Caco-2 (cell line): ENCODE measurements around the gene AIFM3. TPM values are rescaled to one million over a fixed set of nuclear protein-coding genes. Genes with fewer than 3 reads are reported as not detected.

Experiments
- BruUV-seq: library from RNA; stranded (reverse); fragments of 400-500 nt; replicated peaks from 2 replicates; lab custom pipeline; 2021; lab: Mats Ljungman, UMichigan
- CTCF ChIA-PET: fragments of 300-600 bp; sonication (Branson Sonifier 250); formaldehyde crosslinking; loops from one replicate; lab custom pipeline; 2022; ENCODE audit warnings: antibody characterized with exemption; lab: Charles Lee
- POLR2A ChIA-PET: fragments of 300-600 bp; sonication (Branson Sonifier 250); formaldehyde crosslinking; loops from one replicate; lab custom pipeline; 2022; ENCODE audit warnings: antibody characterized with exemption; lab: Charles Lee
- DNase-seq, 2 experiments: peaks; one replicate each; pipeline versions ENCODE4 v3.0.0 to v3.0.0-alpha.2; 2020 to 2022
- H3K27me3 ChIP-seq: replicated peaks from 2 replicates; pipeline ENCODE4 v1.6.0; 2011; ENCODE audit warnings: low read length; ENCODE audit not compliant: control insufficient read depth, insufficient read depth
- H3K36me3 ChIP-seq: 2 replicates; pipeline ENCODE4 v1.5.1; 2011; ENCODE audit warnings: low read length; ENCODE audit not compliant: control insufficient read depth, insufficient read depth
- H3K4me1 ChIP-seq: fragments of 250-450 bp; sonication (Bioruptor Pico); 2 replicates; pipeline ENCODE4 v1.5.1; 2020; ENCODE audit warnings: mild to moderate bottlenecking
- H3K4me3 ChIP-seq: 2 replicates; pipeline ENCODE4 v1.5.1; 2011; ENCODE audit warnings: low read depth, mild to moderate bottlenecking, control low read depth, low read length
- H3K9me3 ChIP-seq: fragments of 250-450 bp; sonication (Bioruptor Pico); 2 replicates; pipeline ENCODE4 v1.5.1; 2020; ENCODE audit warnings: mild to moderate bottlenecking, moderate library complexity
- H3K27ac Mint-ChIP-seq: one replicate; pipeline ENCODE4 v1.8.0; 2022; ENCODE audit warnings: mixed read lengths; ENCODE audit not compliant: unreplicated experiment
- H3K27me3 Mint-ChIP-seq: one replicate; pipeline ENCODE4 v1.8.0; 2022; ENCODE audit warnings: mixed read lengths; ENCODE audit not compliant: insufficient read depth, unreplicated experiment
- H3K36me3 Mint-ChIP-seq: one replicate; pipeline ENCODE4 v1.8.0; 2022; ENCODE audit warnings: mild to moderate bottlenecking, mixed read lengths; ENCODE audit not compliant: insufficient read depth, unreplicated experiment
- H3K4me1 Mint-ChIP-seq: one replicate; pipeline ENCODE4 v1.8.0; 2022; ENCODE audit warnings: low read depth, mixed read lengths; ENCODE audit not compliant: unreplicated experiment
- H3K4me3 Mint-ChIP-seq: one replicate; pipeline ENCODE4 v1.8.0; 2022; ENCODE audit warnings: mild to moderate bottlenecking, moderate library complexity, mixed read lengths; ENCODE audit not compliant: unreplicated experiment
- H3K9me3 Mint-ChIP-seq: one replicate; pipeline ENCODE4 v1.8.0; 2022; ENCODE audit warnings: mixed read lengths; ENCODE audit not compliant: unreplicated experiment
- CTCF ChIP-seq, 2 experiments: fragments of 200-600 bp in 1 of 2; IDR thresholded peaks; 1 replicate in 1 of 2; 2 replicates in 1 of 2; pipeline versions ENCODE4 v1.5.1 to v1.8.0; 2011 to 2022; ENCODE audit warnings: antibody characterized with exemption in 1 of 2, control low read depth in 1 of 2, inconsistent platforms in 1 of 2, low read depth in 1 of 2, low read length in 1 of 2, mild to moderate bottlenecking in 1 of 2, moderate library complexity in 1 of 2; ENCODE audit not compliant: insufficient read depth in 1 of 2, severe bottlenecking in 1 of 2, unreplicated experiment in 1 of 2
- intact Hi-C: fragments of 100-400 bp; cut with micrococcal nuclease; formaldehyde crosslinking; loops from one replicate; pipeline ENCODE4 v1.10.0; 2022; ENCODE audit not compliant: unreplicated experiment
- total RNA-seq: library from RNA; stranded (reverse); gene quantifications from 2 replicates; pipeline ENCODE4 v1.2.3, GENCODE V29; 2022

Gene AIFM3
- total RNA-seq, 1 experiment from 2014 or later: 0.73 TPM

GRCh38 chr22:20979940-20980453, 12.9 kb downstream of the AIFM3 start:
- Histone ChIP-seq H3K4me3 (no peak overlapping the region), H3K27me3 (no peaks in the 10 kb centered on the region), H3K9me3 (0 out of 2 replicates have a peak, but pooled peaks cover 3% of the 10 kb centered on the region), H3K36me3 (no peaks in the 10 kb centered on the region), H3K4me1 (peaks cover 14% of the 10 kb centered on the region; the same call in 1 of the 2 replicates)
- no TSS peak for BruUV-seq
- ChIA-PET POLR2A (no interaction called here), CTCF (no interaction called here)
- no peaks in the 10 kb centered on the region for H3K4me1 Mint-ChIP-seq
- TF ChIP-seq CTCF (IDR thresholded peaks at IDR 0.05; ENCODE audit: insufficient read depth in 1 of 2, low read depth in 1 of 2, low read length in 1 of 2, severe bottlenecking in 1 of 2, unreplicated experiment in 1 of 2): no peak
- no peak for DNase-seq
- no peaks in the 10 kb centered on the region for H3K27me3 Mint-ChIP-seq
- H3K4me3 Mint-ChIP-seq: no peak overlapping the region
- H3K36me3 Mint-ChIP-seq: peaks cover 8% of the 10 kb centered on the region
- H3K9me3 Mint-ChIP-seq: peaks cover 8% of the 10 kb centered on the region
- no peak overlapping the region for H3K27ac Mint-ChIP-seq
- intact Hi-C loops: no loop called here

- Histone ChIP-seq H3K27me3 (no peaks in the 10 kb centered on the region), H3K4me3 (no peak overlapping the region), H3K36me3 (no peaks in the 10 kb centered on the region), H3K9me3 (0 out of 2 replicates have a peak, but pooled peaks cover 3% of the 10 kb centered on the region), H3K4me1 (peaks cover 14% of the 10 kb centered on the region; the same call in 1 of the 2 replicates)
- Mint-ChIP-seq H3K9me3 (peaks cover 8% of the 10 kb centered on the region), H3K4me3 (no peak overlapping the region), H3K36me3 (peaks cover 8% of the 10 kb centered on the region), H3K27ac (no peak overlapping the region), H3K27me3 (no peaks in the 10 kb centered on the region), H3K4me1 (no peaks in the 10 kb centered on the region)
- no peak for DNase-seq
- BruUV-seq: no TSS peak
- intact Hi-C loops: no loop called here
- TF ChIP-seq CTCF (IDR thresholded peaks at IDR 0.05; ENCODE audit: insufficient read depth in 1 of 2, low read depth in 1 of 2, low read length in 1 of 2, severe bottlenecking in 1 of 2, unreplicated experiment in 1 of 2): no peak
- POLR2A ChIA-PET: no interaction called here
- CTCF ChIA-PET: interaction anchor here (1.6 kb wide), 1 partner anchor 13 kb away, joined by 3 read pairs; the partner anchor contains the start of gene AIFM3
These were observed 13.5 kb downstream of the AIFM3 start for GRCh38 chr22:20980523-20980922.

- Histone ChIP-seq H3K36me3 (no peaks in the 10 kb centered on the region), H3K27me3 (no peaks in the 10 kb centered on the region), H3K4me1 (peaks cover 14% of the 10 kb centered on the region; the same call in 1 of the 2 replicates), H3K9me3 (0 out of 2 replicates have a peak, but pooled peaks cover 3% of the 10 kb centered on the region), H3K4me3 (peak overlapping the region; percentile 95)
- no peak for DNase-seq
- Mint-ChIP-seq H3K27me3 (no peaks in the 10 kb centered on the region), H3K27ac (peak overlapping the region; percentile 71), H3K4me1 (no peaks in the 10 kb centered on the region), H3K9me3 (peaks cover 8% of the 10 kb centered on the region), H3K4me3 (peak overlapping the region; percentile 85), H3K36me3 (peaks cover 8% of the 10 kb centered on the region)
- TF ChIP-seq CTCF (IDR thresholded peaks at IDR 0.05; ENCODE audit: insufficient read depth in 1 of 2, low read depth in 1 of 2, low read length in 1 of 2, severe bottlenecking in 1 of 2, unreplicated experiment in 1 of 2): no peak
- CTCF ChIA-PET: interaction anchor here (1.1 to 1.6 kb wide), 2 partner anchors 11 to 14 kb away, joined by 3 to 7 read pairs; partner anchors contain the start of gene AIFM3
- intact Hi-C loops: no loop called here
- TSS peak; percentile 90 for BruUV-seq
- POLR2A ChIA-PET: interaction anchor here (1.8 kb wide), 1 partner anchor 21 kb away, joined by 19 read pairs; the partner anchor contains the start of gene THAP7
These were observed 14.1 kb downstream of the AIFM3 start for GRCh38 chr22:20980938-20981722.
